HUES64 (cell line): ENCODE data around the gene TCEA2.

ENCODE experiments used
- H3K27ac ChIP-seq: 2 replicates; pipeline ENCODE4 v1.7.0; 2013; ENCODE audit warnings: low read depth, low read length, inconsistent platforms
- H3K27me3 ChIP-seq: 2 replicates; pipeline ENCODE4 v1.6.1; 2013; ENCODE audit warnings: mild to moderate bottlenecking, low read length; ENCODE audit not compliant: insufficient read depth
- H3K36me3 ChIP-seq: 2 replicates; pipeline ENCODE4 v1.6.1; 2013; ENCODE audit warnings: mild to moderate bottlenecking, low read length; ENCODE audit not compliant: insufficient read depth
- H3K4me1 ChIP-seq: 2 replicates; pipeline ENCODE4 v1.6.1; 2013; ENCODE audit warnings: mild to moderate bottlenecking, low read length, moderate library complexity; ENCODE audit not compliant: insufficient read depth
- H3K4me3 ChIP-seq: 2 replicates; pipeline ENCODE4 v1.5.1; 2013; ENCODE audit warnings: mild to moderate bottlenecking, low read length, moderate library complexity
- H3K9ac ChIP-seq: 2 replicates; pipeline ENCODE4 v1.6.1; 2013; ENCODE audit warnings: mild to moderate bottlenecking, low read depth, low read length
- H3K9me3 ChIP-seq: 2 replicates; pipeline ENCODE4 v1.6.1; 2013; ENCODE audit warnings: low read depth, low read length; ENCODE audit not compliant: insufficient read depth
- WGBS: fragments of 150-250, 120-280 bp; methylation state at CpG from one replicate; pipeline ENCODE4 v1.1.7; 2013; ENCODE audit warnings: missing lambda C conversion rate; 5-methylcytosine and 5-hydroxymethylcytosine counted together

TCEA2 gene

GRCh38 chr20:64058536-64058935, 4.5 kb upstream of the TCEA2 start:
- Histone ChIP-seq H3K9me3 (no peaks in the 10 kb centered on the region), H3K36me3 (no peaks in the 10 kb centered on the region), H3K27me3 (no peaks in the 10 kb centered on the region), H3K27ac (no peak overlapping the region), H3K9ac (no peak overlapping the region), H3K4me1 (peaks cover 6% of the 10 kb centered on the region; the same call in 1 of the 2 replicates), H3K4me3 (no peak overlapping the region)
- 90% methylated on average over 12 of the region's 12 CpGs for WGBS

DNA sequence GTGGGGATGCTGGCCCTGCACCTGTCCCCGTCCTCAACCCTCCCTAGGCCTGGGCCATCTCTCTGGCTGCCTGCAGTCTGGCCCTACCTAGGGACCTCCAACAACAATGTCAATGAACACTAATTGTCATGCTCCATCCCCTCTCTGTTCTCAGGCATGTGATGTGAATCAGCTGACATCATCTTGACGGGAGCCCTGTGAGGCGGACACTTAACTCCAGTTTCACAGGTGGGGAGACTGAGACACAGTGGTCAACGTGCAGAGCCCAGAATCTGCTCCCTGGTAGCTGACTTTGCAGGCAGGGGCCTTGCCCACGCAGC, 762 bp upstream of the TCEA2 start:
- Histone ChIP-seq H3K9me3 (no peaks in the 10 kb centered on the region), H3K27me3 (no peaks in the 10 kb centered on the region), H3K4me1 (peaks cover 4% of the 10 kb centered on the region; the same call in 1 of the 2 replicates), H3K9ac (peak overlapping the region; percentile 72; the same call in 1 of the 2 replicates), H3K4me3 (peak overlapping the region; percentile 91), H3K27ac (peak overlapping the region; percentile 49; the same call in 1 of the 2 replicates), H3K36me3 (no peaks in the 10 kb centered on the region)
- 58% methylated on average over 5 of the region's 5 CpGs for WGBS

DNA sequence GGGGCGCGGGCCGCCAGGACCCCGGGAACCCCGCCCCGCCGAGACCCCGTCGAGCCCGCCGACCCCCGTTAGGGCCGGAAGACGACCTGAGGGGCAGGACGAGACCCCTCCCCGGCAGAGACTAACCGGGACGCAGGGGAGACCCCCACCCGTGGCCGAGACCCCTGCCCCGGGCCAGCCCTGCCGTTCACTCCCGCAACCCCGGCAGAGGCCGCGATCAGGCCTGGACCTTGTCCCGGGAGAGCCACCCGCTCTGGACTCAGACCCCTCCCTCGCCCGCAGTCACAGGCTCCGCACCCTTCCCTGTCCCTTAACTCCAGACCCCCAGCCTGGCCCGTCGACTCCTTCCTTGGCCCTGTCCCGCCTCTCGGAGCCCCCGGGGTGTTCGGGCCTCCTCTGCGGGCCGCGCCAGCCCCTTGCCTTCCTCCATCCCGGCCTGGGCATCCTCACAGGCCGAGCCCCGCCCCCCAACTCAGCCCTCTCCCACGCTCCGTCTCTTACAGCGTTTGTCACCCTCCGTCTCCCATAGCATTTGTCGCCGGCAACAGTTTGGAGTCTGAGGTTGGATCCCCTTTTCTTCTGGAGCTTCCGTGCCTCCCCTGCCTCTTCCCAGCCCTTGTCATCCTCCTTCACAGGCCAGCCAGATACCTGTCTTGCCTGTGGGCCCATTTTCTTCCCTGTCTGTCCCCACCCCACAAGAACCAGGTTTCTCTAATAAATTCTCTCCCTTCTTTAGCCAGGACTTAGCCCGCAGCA, 569 bp downstream of the TCEA2 start:
- Histone ChIP-seq H3K27me3 (no peaks in the 10 kb centered on the region), H3K27ac (no peak overlapping the region), H3K36me3 (no peaks in the 10 kb centered on the region), H3K4me3 (peak overlapping the region; percentile 91), H3K4me1 (peaks cover 4% of the 10 kb centered on the region; the same call in 1 of the 2 replicates), H3K9me3 (no peaks in the 10 kb centered on the region), H3K9ac (peak overlapping the region; percentile 60)
- WGBS: 5% methylated on average over 51 of the region's 51 CpGs

DNA sequence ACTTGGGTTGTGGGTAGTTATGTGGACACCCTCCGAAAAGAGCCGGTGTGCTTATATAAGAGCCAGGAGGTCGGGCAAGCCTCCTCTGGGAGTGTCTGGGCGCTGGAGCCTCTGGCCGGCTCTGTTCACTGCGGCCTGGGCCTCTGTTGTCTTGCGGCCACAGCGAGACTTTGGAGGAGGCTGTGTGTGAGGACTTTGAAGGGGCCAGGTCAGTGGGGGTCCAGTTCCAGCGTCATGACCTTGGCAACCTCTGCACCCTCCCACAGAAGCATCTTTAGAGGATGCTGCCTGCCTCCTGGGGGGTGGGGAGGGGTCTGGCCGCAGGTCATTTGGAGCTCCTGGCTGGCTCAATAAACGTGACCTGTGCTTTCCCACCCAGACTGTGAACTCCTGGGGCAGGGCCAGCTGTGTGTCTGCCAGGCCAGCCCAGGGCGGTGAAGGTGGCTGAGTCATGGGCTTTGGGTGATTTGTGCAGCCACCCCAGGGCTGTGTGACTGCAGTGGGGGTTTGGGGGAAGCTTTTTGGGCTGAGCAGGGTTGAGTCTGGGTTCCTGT, 1.2 kb downstream of the TCEA2 start:
- Histone ChIP-seq H3K9me3 (no peaks in the 10 kb centered on the region), H3K27ac (no peak overlapping the region), H3K36me3 (no peaks in the 10 kb centered on the region), H3K4me3 (peak overlapping the region; percentile 91), H3K27me3 (no peaks in the 10 kb centered on the region), H3K4me1 (peaks cover 4% of the 10 kb centered on the region; the same call in 1 of the 2 replicates), H3K9ac (no peak overlapping the region)
- WGBS: 66% methylated on average over 12 of the region's 12 CpGs

DNA sequence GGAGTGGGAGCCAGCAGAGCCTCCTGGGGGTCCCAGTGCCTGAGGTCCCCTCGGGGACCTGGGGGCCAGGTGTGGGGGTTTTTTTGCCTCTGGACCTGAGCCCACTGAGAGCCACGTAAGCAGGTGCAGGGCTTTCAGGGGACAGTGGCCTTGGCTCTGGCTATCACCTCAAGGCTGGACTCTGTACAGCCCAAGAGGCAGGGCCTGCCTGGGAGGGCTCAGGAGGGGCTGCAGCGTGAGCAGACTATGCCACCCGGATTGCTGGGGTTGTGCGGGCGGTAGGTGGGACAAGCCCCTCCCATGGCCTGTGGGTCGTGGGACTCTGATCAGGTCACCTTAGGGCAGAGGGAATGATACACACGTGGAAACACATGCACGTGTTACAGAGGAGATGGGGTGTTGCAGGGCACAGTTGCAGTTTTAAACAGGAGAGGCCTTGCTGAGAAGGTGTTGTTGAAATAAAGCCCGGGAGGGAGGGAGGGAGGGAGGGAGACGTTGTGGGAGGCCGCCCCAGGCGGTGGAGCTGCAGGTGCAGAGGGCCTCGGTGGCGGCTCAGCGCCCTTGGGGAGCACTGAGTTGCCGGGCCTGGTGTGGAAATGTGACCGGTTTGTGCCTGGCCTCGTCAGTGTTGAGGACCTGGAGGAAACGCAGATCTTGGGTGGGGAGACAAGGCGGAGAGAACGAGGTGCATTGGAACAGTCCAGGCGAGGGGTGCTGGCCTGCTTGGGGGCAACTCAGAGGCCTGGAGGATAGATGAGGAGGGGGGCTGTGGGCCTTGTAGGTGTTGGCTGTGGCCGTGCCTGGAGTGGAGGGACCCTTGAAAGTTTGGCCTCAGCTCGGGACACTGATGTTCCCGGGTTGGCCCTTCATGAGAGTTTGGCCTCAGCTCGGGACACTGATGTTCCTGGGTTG, 2.3 kb downstream of the TCEA2 start:
- WGBS: 75% methylated on average over 27 of the region's 27 CpGs
- H3K4me1 ChIP-seq: peaks cover 4% of the 10 kb centered on the region; the same call in 1 of the 2 replicates
- H3K4me3 ChIP-seq: no peak overlapping the region
- H3K36me3 ChIP-seq: no peaks in the 10 kb centered on the region
- H3K9me3 ChIP-seq: no peaks in the 10 kb centered on the region
- no peaks in the 10 kb centered on the region for H3K27me3 ChIP-seq
- no peak overlapping the region for H3K27ac ChIP-seq
- H3K9ac ChIP-seq: no peak overlapping the region

GRCh38 chr20:64065974-64066343, 3.0 kb downstream of the TCEA2 start:
- no peak overlapping the region for H3K4me3 ChIP-seq
- no peak overlapping the region for H3K27ac ChIP-seq
- no peaks in the 10 kb centered on the region for H3K36me3 ChIP-seq
- H3K9me3 ChIP-seq: no peaks in the 10 kb centered on the region
- peaks cover 4% of the 10 kb centered on the region; the same call in 1 of the 2 replicates for H3K4me1 ChIP-seq
- H3K27me3 ChIP-seq: no peaks in the 10 kb centered on the region
- H3K9ac ChIP-seq: no peak overlapping the region
- WGBS: 47% methylated on average over 5 of the region's 5 CpGs

DNA sequence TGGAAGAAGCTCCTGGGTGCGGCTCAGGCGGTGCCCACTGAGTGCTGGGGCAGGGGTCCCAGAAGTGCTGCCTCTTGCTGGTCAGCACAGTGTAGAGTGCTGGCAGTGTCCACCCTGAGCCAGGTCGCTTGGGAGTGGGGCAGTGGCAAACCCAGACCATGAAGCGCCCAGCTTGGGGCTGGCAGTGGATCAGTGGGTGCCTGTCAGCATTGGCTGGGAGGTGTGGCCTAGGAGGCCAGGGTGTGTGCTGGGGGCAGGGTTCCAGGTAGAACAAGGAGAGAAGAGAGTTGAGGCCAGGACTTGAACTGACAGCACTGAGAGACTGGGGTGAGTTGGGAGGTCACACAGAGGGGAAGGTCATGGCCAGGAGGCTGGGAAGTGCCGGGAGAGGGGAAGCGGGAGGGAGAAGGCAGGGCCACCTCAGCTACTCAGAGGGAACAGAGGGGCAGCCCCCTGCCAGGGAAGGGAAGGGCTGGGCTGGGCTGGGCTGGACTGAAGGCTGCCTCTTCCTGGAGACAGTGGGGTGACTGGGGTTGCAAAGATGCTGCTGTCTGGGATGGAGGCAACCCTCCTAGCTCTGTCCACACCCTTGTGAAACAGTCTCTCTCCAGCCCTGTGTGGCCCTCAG, 4.1 kb downstream of the TCEA2 start:
- no peaks in the 10 kb centered on the region for H3K27me3 ChIP-seq
- no peak overlapping the region for H3K9ac ChIP-seq
- H3K9me3 ChIP-seq: no peaks in the 10 kb centered on the region
- 79% methylated on average over 6 of the region's 6 CpGs for WGBS
- no peak overlapping the region for H3K4me3 ChIP-seq
- H3K4me1 ChIP-seq: peaks cover 4% of the 10 kb centered on the region; the same call in 1 of the 2 replicates
- no peaks in the 10 kb centered on the region for H3K36me3 ChIP-seq
- H3K27ac ChIP-seq: no peak overlapping the region

- Histone ChIP-seq H3K4me3 (no peak overlapping the region), H3K27ac (no peak overlapping the region), H3K36me3 (no peaks in the 10 kb centered on the region), H3K4me1 (0 out of 2 replicates have a peak, but pooled peaks cover 4% of the 10 kb centered on the region), H3K27me3 (no peaks in the 10 kb centered on the region), H3K9ac (no peak overlapping the region), H3K9me3 (no peaks in the 10 kb centered on the region)
- 87% methylated on average over 11 of the region's 12 CpGs for WGBS
Observed at GRCh38 chr20:64067733-64068307, 4.8 kb downstream of the TCEA2 start.

- 85% methylated on average over 12 of the region's 12 CpGs for WGBS
Observed at GRCh38 chr20:64068386-64069208, 5.6 kb downstream of the TCEA2 start.

DNA sequence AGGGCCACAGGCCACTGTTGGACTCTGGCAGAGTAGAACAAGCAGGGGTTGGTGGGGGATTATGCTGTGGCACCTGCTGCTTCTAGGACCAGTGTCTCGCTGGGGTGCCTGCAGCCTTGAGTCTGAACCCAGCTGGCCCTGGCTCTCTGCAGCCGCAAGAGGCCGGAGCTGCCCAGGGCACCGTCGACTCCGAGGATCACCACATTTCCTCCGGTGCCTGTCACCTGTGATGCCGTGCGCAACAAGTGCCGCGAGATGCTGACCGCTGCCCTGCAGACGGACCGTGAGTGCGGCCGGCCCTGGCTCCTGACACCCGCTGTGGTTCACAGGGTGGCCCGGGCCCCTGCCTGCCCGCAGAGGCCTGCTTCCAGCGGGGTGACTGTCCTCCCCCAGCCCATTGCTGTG, 6.2 kb downstream of the TCEA2 start:
- H3K27ac ChIP-seq: no peak overlapping the region
- WGBS: 92% methylated on average over 20 of the region's 20 CpGs
- H3K9me3 ChIP-seq: no peaks in the 10 kb centered on the region
- H3K27me3 ChIP-seq: no peaks in the 10 kb centered on the region
- no peak overlapping the region for H3K4me3 ChIP-seq
- no peaks in the 10 kb centered on the region for H3K4me1 ChIP-seq
- H3K36me3 ChIP-seq: peaks cover 7% of the 10 kb centered on the region
- H3K9ac ChIP-seq: no peak overlapping the region

More at GRCh38 chr20:64068386-64069208, 5.6 kb downstream of the TCEA2 start:
- Histone ChIP-seq H3K27me3 (no peaks in the 10 kb centered on the region), H3K27ac (no peak overlapping the region), H3K9ac (no peak overlapping the region), H3K4me3 (no peak overlapping the region), H3K9me3 (no peaks in the 10 kb centered on the region), H3K4me1 (0 out of 2 replicates have a peak, but pooled peaks cover 4% of the 10 kb centered on the region), H3K36me3 (peaks cover 3% of the 10 kb centered on the region; the same call in 1 of the 2 replicates)
